ENCODE data around the gene LRRC73. TPM values are rescaled to one million over a fixed set of nuclear protein-coding genes. Genes with fewer than 3 reads are reported as not detected.
"Not testable (repeated sequence)": the region's sequence is repeated elsewhere in the genome, so short reads cannot be mapped to it uniquely, and the experiment has no call there.

The LRRC73 gene, protein sequence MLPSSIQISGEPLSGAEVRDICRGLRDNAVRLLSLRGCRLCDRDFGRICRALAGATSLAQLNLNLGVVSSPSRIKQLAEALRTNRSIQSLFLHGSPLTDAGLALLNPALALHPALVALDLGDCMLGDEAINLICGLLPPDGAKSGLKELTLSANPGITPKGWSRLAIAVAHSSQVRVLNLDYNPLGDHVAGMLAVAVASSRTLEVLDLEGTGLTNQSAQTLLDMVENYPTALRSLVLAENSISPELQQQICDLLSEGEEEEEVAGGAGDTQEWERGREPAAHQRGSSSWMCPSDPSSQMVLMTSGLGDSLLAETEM
- under 0.01 and 1.1 TPM in 2 replicates for total RNA-seq (2012; rRNA removed)

DNA sequence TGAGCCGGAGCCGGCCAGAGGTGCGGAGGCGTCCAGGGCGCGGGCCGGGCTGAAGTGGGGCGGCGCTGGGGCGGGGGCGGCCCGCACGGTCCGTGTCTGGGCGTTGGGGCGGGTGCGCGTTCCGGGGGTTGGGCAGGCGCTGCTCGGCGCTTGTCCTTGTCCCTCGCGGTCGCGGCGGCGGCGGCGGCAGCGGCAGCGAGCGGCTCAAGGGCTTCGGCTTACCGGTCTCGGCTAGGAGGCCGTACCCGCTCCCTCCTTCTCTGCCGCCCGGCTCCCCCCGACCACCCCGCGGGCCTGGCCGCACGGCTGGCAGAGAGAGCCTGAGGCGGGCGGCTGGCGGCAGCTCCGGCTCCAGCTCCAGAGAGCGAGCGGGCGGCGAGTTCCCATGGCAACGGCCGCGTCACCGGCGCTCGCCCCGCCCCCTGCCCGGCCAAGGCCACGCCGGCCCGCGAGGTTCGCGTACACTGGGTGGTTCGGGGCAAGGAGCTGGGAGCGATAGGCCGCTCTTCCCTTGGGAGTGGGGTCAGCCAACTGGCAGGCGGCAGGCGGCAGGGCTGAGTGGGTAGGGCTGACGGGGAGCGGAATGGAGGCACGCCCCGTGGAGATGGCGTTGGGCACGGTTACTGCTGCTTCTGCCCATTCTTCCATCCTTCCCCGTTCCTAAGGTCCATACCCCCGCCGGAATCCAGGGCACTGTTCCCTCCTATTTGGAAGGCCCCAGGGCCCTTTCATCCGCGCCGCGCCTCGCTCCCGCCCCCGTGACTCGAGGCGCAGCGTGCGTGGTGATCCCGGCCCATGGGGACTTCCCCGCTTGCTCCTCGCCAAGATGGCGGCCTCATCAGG is at the start of gene LRRC73:
TSS of gene LRRC73 (minus strand) at position 363 of the 843 bp plus-strand sequence. CDS start 561 bp downstream, outside the sequence.
- peak within 1 kb of the TSS; percentile 99 for H3K4me2 ChIP-seq (ENCODE audit: low read length)
- peaks cover 16% of the 10 kb centered on the region for H3K4me1 ChIP-seq (ENCODE audit: control insufficient read depth, insufficient read depth, low read length)
- H3K4me3 ChIP-seq (ENCODE audit: low read length), result peak within 1 kb of the TSS; percentile 79
- H3K9ac ChIP-seq (ENCODE audit: low read depth, low read length), result peak within 1 kb of the TSS; percentile 78
- no peaks in the 10 kb centered on the region for H3K27me3 ChIP-seq (ENCODE audit: control insufficient read depth, insufficient read depth, low read length)
- H3K9me3 ChIP-seq (replicated peaks; ENCODE audit: low read length), result no peaks in the 10 kb centered on the region
- peaks cover 49% of the 10 kb centered on the region for H3K36me3 ChIP-seq (ENCODE audit: insufficient read depth, low read length)

DNA sequence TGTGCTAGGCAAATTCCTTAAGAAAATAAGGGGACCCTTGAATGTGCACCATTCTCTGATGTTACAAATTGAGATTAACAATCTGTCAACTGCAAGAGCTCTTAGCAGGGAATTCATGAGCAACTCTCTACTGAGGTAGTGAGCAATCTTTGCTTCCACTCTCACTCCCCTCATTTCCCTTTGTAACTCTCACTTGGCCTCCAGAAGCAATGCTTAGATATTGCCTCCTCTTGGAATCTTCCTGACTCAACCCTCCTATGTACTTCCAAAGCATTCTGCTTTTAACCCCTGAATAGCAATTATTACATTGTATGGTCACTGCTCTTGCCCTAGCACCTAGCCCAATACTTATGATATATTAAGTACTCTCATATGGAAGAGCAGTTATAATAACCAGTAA is 49.2 kb upstream of the LRRC73 start:
- no peak overlapping the region for H3K4me2 ChIP-seq (ENCODE audit: low read length)
- H3K9me3 ChIP-seq (replicated peaks; ENCODE audit: low read length), result no peaks in the 10 kb centered on the region
- peaks cover 74% of the 10 kb centered on the region for H3K36me3 ChIP-seq (ENCODE audit: insufficient read depth, low read length)
- no peaks in the 10 kb centered on the region for H3K4me1 ChIP-seq (ENCODE audit: control insufficient read depth, insufficient read depth, low read length)
- no peak overlapping the region for H3K9ac ChIP-seq (ENCODE audit: low read depth, low read length)
- H3K4me3 ChIP-seq (ENCODE audit: low read length), result no peak overlapping the region
- no peaks in the 10 kb centered on the region for H3K27me3 ChIP-seq (ENCODE audit: control insufficient read depth, insufficient read depth, low read length)

DNA sequence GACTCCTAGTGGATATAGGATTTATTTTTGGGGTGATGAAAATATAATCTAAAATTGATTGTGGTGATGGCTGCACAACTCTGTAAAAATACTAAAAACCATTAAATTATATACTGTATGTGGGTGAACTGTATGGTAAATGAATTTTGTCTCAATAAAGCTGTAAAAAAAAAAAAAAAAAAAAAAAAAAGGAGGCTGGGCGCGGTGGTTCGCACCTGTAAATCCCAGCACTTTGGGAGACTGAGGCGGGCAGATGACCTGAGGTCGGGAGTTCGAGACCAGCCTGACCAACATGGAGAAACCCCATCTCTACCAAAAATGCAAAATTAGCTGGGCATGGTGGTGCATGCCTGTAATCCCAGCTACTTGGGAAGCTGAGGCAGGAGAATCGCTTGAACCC is 47.5 kb upstream of the LRRC73 start:
- not testable (repeated sequence) for H3K27me3 ChIP-seq (ENCODE audit: control insufficient read depth, insufficient read depth, low read length); H3K9ac ChIP-seq (ENCODE audit: low read depth, low read length); H3K9me3 ChIP-seq (replicated peaks; ENCODE audit: low read length); H3K4me3 ChIP-seq (ENCODE audit: low read length); H3K4me1 ChIP-seq (ENCODE audit: control insufficient read depth, insufficient read depth, low read length); H3K4me2 ChIP-seq (ENCODE audit: low read length)
- peaks cover 76% of the 10 kb centered on the region for H3K36me3 ChIP-seq (ENCODE audit: insufficient read depth, low read length)

DNA sequence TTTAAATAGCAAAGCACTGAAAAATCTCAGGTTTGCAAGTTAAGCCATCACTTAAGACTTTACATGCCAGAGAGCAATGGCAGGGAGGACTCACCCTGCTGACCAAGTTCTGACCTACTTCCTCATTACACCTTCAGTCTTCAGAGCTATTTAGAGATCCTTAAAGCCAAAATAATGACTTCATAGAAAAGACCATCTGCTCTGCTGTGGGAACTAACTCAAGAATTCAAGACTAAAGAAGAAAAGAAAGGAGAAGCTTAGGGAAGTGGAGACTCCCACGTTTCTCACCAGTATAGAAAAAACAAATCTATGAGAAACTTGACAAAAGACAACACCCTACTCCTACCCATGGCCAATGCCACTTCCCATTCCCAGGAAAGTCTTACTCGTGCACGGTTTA is 37.1 kb upstream of the LRRC73 start:
- no peaks in the 10 kb centered on the region for H3K27me3 ChIP-seq (ENCODE audit: control insufficient read depth, insufficient read depth, low read length)
- H3K4me1 ChIP-seq (ENCODE audit: control insufficient read depth, insufficient read depth, low read length), result no peaks in the 10 kb centered on the region
- no peaks in the 10 kb centered on the region for H3K9me3 ChIP-seq (replicated peaks; ENCODE audit: low read length)
- H3K4me3 ChIP-seq (ENCODE audit: low read length), result no peak overlapping the region
- H3K36me3 ChIP-seq (ENCODE audit: insufficient read depth, low read length), result peaks cover 76% of the 10 kb centered on the region
- no peak overlapping the region for H3K4me2 ChIP-seq (ENCODE audit: low read length)
- no peak overlapping the region for H3K9ac ChIP-seq (ENCODE audit: low read depth, low read length)

DNA sequence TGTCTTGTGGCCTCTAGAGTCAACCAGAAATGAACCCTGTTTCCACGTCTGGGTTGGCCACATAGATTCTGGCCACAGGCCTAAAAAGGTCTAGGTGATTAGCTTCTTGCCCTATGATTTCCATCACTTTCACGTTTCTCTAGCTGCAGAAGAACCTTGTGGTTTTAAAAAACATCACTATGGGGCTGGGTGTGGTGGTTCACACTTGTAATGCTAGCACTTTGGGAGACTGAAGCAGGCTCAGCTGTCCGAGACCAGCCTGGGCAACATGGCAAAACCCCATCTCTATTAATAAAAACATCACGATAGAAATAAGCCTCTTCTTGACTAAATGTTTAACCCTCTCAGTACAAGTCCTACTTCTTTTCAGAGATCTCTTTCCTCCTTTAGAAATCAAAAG is 34.3 kb upstream of the LRRC73 start:
- no peak overlapping the region for H3K4me2 ChIP-seq (ENCODE audit: low read length)
- H3K4me3 ChIP-seq (ENCODE audit: low read length), result no peak overlapping the region
- H3K9ac ChIP-seq (ENCODE audit: low read depth, low read length), result no peak overlapping the region
- H3K27me3 ChIP-seq (ENCODE audit: control insufficient read depth, insufficient read depth, low read length), result no peaks in the 10 kb centered on the region
- no peaks in the 10 kb centered on the region for H3K4me1 ChIP-seq (ENCODE audit: control insufficient read depth, insufficient read depth, low read length)
- peaks cover 59% of the 10 kb centered on the region for H3K36me3 ChIP-seq (ENCODE audit: insufficient read depth, low read length)
- H3K9me3 ChIP-seq (replicated peaks; ENCODE audit: low read length), result no peaks in the 10 kb centered on the region

DNA sequence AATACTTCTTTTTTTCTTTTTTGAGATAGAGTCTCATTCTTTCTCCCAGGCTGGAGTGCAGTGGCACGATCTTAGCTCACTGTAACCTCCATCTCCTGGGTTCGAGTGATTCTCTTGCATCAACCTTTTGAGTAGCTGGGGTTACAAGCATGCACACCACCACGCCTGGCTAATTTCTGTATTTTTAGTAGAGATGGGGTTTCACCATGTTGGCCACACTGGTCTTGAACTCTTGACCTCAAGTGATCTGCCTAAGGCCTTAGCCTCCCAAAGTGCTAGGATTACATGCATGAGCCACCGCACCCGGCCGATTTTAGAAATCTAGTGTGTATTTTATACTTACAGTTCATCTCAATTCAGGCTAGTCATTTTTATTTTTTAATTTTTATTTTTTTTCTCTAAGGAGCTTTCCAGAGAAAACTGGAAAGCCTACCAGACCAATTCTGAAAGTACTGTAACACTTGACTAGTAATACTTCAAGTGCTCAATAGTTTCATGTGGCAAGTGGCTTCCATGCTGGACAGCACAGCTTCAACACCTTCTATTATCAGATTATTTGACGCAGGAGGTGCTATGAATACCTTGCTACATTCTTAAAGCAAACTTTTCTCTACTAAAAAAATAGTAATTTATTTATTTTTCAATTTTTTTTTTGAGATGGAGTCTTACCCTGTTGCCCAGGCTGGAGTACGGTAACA is 31.8 kb upstream of the LRRC73 start:
- H3K4me1 ChIP-seq (ENCODE audit: control insufficient read depth, insufficient read depth, low read length), result no peaks in the 10 kb centered on the region
- H3K9ac ChIP-seq (ENCODE audit: low read depth, low read length), result no peak overlapping the region
- H3K4me2 ChIP-seq (ENCODE audit: low read length), result no peak overlapping the region
- no peak overlapping the region for H3K4me3 ChIP-seq (ENCODE audit: low read length)
- peaks cover 45% of the 10 kb centered on the region for H3K36me3 ChIP-seq (ENCODE audit: insufficient read depth, low read length)
- H3K27me3 ChIP-seq (ENCODE audit: control insufficient read depth, insufficient read depth, low read length), result no peaks in the 10 kb centered on the region
- no peaks in the 10 kb centered on the region for H3K9me3 ChIP-seq (replicated peaks; ENCODE audit: low read length)

DNA sequence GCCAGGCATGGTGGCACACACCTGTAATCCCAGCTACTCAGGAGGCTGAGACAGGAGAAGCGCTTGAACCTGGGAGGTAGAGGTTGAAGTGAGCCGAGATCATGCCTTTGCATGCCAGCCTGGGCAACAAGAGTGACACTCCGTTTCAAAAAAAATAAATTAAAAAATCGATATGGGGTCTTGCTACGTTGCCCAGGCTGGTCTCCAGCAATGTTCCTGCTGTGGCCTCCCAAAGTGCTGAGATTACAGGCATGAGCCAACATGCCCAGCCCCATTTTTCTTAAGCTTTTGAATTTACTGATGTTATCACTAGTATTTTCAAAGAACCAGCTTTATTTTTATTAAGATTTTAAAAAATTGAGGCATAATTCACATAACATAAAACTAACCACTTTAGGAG is 30.4 kb upstream of the LRRC73 start:
- H3K4me3 ChIP-seq (ENCODE audit: low read length), result no peak overlapping the region

DNA sequence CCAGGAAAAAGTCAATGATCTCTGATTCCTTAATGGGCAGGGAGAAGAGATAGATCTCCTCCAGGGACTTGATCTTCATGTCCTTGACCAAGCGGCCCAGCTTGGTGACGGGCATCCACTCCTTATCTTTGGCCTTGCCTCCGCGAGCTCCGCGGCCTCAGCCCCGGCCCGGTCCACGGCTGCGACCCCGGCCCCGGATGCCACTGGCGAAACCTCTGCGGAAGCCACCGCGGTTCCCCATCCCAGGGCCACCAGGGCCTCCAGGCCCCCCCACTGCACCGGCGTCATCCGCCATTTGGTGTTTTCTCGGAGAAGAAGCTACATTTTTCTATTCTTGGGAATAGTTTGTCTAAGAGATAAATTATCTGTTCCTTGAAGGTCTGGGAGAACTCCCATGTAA is 29.3 kb upstream of the LRRC73 start:
- not testable (repeated sequence) for H3K4me2 ChIP-seq (ENCODE audit: low read length); H3K4me1 ChIP-seq (ENCODE audit: control insufficient read depth, insufficient read depth, low read length); H3K27me3 ChIP-seq (ENCODE audit: control insufficient read depth, insufficient read depth, low read length); H3K9me3 ChIP-seq (replicated peaks; ENCODE audit: low read length); H3K9ac ChIP-seq (ENCODE audit: low read depth, low read length); H3K4me3 ChIP-seq (ENCODE audit: low read length)
- peaks cover 29% of the 10 kb centered on the region for H3K36me3 ChIP-seq (ENCODE audit: insufficient read depth, low read length)

More for the DNA sequence above, 30.4 kb upstream of the LRRC73 start:
- no peak overlapping the region for H3K9ac ChIP-seq (ENCODE audit: low read depth, low read length)
- H3K9me3 ChIP-seq (replicated peaks; ENCODE audit: low read length), result no peaks in the 10 kb centered on the region
- H3K4me2 ChIP-seq (ENCODE audit: low read length), result no peak overlapping the region
- H3K36me3 ChIP-seq (ENCODE audit: insufficient read depth, low read length), result peaks cover 32% of the 10 kb centered on the region
- H3K4me1 ChIP-seq (ENCODE audit: control insufficient read depth, insufficient read depth, low read length), result no peaks in the 10 kb centered on the region
- no peaks in the 10 kb centered on the region for H3K27me3 ChIP-seq (ENCODE audit: control insufficient read depth, insufficient read depth, low read length)

DNA sequence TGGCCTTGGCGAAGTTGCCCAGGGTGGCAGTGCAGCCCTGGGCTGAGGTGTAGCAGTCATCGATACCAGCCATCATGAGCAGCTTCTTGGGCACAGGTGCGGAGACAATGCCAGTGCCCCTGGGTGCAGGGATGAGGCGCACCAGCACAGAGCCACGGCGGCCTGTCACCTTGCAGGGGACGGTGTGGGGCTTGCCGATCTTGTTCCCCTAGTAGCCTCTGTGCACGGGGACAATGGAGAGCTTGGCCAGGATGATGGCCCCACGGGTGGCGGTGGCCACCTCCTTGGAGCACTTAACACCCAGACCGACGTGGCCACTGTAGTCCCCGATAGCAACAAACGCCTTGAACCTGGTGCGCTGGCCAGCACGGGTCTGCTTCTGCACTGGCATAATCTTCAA is 28.8 kb upstream of the LRRC73 start:
- not testable (repeated sequence) for H3K4me3 ChIP-seq (ENCODE audit: low read length); H3K9ac ChIP-seq (ENCODE audit: low read depth, low read length); H3K4me2 ChIP-seq (ENCODE audit: low read length); H3K4me1 ChIP-seq (ENCODE audit: control insufficient read depth, insufficient read depth, low read length); H3K9me3 ChIP-seq (replicated peaks; ENCODE audit: low read length); H3K27me3 ChIP-seq (ENCODE audit: control insufficient read depth, insufficient read depth, low read length)
- peaks cover 31% of the 10 kb centered on the region for H3K36me3 ChIP-seq (ENCODE audit: insufficient read depth, low read length)

DNA sequence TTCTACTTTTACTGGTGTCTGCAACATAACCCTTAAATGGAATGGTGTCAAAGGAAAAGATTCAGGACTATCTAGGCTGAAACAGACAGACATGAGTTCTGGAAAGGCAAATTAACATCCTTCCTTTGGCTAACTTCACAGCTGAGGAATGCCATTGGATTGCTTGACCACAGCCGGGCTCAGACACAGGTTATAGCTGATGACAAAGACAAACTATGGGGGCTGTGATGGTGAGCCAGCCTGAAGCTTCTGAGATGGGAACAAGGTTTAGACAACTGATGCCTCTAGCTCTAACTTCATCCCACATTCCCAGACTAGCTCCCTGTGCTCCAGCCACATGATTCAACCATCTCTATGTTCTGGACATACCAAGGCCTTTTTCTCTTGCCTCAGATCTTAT is 22.1 kb upstream of the LRRC73 start:
- no peak overlapping the region for H3K4me3 ChIP-seq (ENCODE audit: low read length)
- no peak overlapping the region for H3K4me2 ChIP-seq (ENCODE audit: low read length)
- H3K36me3 ChIP-seq (ENCODE audit: insufficient read depth, low read length), result peaks cover 52% of the 10 kb centered on the region
- H3K9ac ChIP-seq (ENCODE audit: low read depth, low read length), result no peak overlapping the region
- no peaks in the 10 kb centered on the region for H3K27me3 ChIP-seq (ENCODE audit: control insufficient read depth, insufficient read depth, low read length)
- H3K9me3 ChIP-seq (replicated peaks; ENCODE audit: low read length), result no peaks in the 10 kb centered on the region
- H3K4me1 ChIP-seq (ENCODE audit: control insufficient read depth, insufficient read depth, low read length), result no peaks in the 10 kb centered on the region

DNA sequence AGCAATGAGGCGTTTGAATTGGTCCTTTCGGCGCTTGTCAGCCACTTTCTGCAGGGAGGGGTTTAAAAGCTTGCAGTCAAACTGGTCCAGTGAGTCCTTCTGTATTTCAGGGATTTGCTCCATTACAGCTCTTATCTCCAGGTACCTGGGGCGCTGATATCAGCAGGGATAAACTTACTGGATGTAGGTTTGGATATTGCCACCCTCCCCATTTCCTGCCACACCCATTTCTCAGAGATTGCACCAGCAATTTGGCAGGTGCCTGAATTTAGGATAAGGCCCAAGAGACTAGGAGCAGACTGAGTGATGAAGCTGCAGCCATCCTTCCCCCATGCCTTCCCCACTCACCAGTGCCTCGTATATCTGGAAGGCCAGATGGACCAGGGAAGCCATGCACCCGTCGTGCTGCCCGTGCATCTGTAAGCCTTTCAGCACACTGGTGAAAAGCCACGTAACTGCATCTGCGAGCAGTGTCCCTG is 14.4 kb upstream of the LRRC73 start:
- Histone ChIP-seq H3K27me3 (ENCODE audit: control insufficient read depth, insufficient read depth, low read length) (no peaks in the 10 kb centered on the region), H3K4me2 (ENCODE audit: low read length) (no peak overlapping the region), H3K9ac (ENCODE audit: low read depth, low read length) (no peak overlapping the region), H3K4me3 (ENCODE audit: low read length) (no peak overlapping the region), H3K36me3 (ENCODE audit: insufficient read depth, low read length) (peaks cover 91% of the 10 kb centered on the region), H3K4me1 (ENCODE audit: control insufficient read depth, insufficient read depth, low read length) (no peaks in the 10 kb centered on the region), H3K9me3 (replicated peaks; ENCODE audit: low read length) (no peaks in the 10 kb centered on the region)
